GM11168 (cell line): Measurements from ENCODE around the gene ANXA11.
"Not testable (repeated sequence)": the region's sequence is repeated elsewhere in the genome, so short reads cannot be mapped to it uniquely, and the experiment has no call there.

Source experiments
- in situ Hi-C: fragments of 300-500 bp; cut with MboI; formaldehyde crosslinking; loops from one replicate; pipeline ENCODE4 v1.12.0; 2022; ENCODE audit warnings: low sequenced_read_pairs; ENCODE audit not compliant: unreplicated experiment

The ANXA11 gene

DNA sequence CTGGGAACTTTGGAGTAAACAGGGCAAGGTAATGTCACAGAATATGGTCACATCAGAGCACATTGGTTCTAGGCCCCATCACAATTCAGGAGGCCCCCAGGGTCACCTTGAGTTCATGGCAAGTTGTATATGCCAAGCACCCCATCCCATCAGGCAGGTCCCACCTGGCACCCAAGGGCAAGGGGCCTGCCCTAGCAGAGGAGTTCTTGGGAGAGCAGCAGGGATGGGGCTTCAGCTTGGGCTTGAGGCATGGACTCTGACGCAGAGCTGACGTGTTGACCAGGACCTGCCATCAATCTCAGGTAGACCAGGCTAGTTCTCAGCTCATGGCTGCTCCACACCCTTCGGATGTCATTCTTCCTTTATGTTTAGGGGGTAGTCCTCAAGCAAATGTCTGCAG, 51.9 kb downstream of the ANXA11 start:
- in situ Hi-C loops, result no loop called here

DNA sequence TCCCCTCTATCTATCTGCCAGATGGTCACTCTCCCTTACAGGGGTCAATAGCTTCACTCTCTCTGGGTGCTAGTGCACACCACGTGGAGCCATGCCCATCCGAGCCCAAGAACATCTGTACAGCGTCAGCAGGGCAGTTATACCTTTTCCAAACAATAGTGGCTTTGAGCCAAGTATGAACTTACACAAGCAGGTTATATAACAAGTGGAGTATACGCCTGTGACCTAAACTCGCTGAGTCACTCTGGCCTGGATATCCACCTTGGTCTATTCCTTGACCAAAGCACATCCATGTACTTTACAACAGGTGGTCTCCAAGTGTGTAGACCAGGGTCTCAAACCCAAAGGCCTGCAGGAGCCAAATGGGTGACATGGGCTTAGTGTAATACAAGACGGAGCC, 52.5 kb downstream of the ANXA11 start:
- in situ Hi-C loops, result no loop called here

DNA sequence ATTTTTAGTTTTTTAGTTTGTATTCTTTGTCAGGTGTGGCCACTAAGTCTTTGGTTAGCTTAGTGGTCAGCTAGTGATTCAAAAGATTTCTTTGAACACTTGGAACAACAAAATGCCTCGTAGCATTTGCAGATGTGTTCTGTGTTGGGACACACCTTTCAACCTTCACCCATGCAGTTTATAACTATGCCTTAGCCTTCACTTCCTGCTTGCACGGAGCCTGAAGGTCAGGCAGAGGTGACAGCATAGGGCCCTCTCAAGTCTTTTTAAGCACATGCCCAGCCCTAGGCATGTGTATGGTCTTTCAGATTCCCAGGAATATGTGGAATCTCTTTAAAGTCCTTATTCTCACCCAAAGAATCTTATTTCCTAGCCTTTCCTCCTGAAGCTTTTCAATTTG, 55.2 kb downstream of the ANXA11 start:
- in situ Hi-C loops, result no loop called here

DNA sequence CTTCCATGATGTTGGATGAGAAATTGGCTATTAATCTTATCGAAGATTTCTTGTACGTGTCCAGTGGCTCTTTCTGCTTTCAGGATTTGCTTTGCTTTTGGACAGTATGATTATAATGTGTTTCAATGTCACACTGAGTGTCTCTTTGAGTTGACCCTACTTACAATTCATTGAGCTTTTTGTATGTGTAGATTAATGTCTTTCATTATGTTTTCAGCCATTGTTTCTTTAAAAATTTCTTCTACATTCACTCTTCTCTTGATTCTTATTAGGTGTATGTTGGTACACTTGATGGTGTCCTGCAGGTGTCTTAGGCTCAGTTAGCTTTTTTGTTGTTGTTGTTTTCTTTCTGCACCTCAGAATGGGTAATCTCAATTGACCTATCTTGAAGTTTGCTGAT, 56.2 kb downstream of the ANXA11 start:
- in situ Hi-C loops, result loop anchor here (10.0 kb wide), 1 partner anchor 76 kb away; no protein-coding TSS in a partner anchor

GRCh38 chr10:80148166-80148805, 57.1 kb downstream of the ANXA11 start:
- in situ Hi-C loops, result loop anchor here (10.0 kb wide), 1 partner anchor 77 kb away; no protein-coding TSS in a partner anchor

DNA sequence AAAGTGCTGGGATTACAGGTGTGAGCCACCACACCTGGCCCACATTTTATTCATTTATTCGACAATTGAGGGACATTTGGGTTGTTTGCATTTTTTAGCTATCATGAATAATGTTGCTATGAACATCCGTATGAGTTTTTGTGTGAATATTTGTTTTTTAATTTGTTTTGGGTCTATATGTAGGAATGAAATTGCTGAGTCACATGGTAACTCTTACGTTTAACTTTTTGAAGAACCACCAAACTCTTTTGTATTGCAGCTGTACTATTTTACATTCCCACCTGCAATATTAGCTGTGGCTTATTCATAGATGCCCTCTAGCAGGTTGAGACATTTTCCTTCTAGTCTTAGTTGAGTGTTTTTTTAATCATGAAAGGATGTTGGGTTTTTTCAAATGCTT, 58.4 kb downstream of the ANXA11 start:
- in situ Hi-C loops, result loop anchor here (10.0 kb wide), 1 partner anchor 78 kb away; no protein-coding TSS in a partner anchor

DNA sequence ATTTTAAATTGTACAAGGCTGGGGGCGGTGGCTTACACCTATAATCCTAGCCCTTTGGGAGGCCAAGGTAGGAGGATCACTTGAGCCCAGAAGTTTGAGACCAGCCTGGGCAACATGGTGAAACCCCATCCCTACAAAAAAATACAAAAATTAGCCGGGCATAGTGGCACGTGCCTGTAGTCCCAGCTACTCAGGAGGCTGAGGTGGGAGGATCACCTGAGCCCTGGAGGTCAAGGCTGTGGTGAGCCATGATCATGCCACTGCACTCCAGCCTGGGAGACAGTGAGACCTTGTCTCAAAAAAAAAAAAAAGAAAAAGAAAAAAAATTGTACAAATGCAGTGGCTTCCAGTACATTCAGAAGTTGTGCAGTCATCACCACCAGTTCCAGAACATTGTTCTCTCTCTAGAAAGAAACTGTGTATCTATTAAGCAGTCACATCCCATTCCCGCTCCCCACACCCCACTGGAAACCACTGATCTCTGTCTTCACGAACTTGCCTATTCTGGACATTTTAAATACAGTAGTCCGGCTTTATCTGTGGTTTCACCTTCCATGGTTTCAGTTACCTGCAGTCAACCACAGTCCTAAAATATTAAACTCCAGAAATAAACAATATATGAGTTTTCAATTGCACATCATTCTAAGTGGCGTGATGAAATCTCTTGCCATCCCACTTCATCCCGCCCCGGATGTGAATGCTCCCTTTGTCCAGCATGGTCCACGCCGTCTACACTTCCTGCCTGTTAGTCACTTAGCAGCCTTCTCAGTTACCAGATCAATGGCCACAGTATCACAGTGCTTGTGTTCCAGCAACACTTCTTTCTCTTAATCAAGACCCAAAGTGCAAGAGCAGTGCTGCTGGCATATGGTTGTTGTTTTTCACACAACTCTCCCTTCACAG, 59.7 kb downstream of the ANXA11 start:
- in situ Hi-C loops, result loop anchor here (10.0 kb wide), 1 partner anchor 79 kb away; no protein-coding TSS in a partner anchor

DNA sequence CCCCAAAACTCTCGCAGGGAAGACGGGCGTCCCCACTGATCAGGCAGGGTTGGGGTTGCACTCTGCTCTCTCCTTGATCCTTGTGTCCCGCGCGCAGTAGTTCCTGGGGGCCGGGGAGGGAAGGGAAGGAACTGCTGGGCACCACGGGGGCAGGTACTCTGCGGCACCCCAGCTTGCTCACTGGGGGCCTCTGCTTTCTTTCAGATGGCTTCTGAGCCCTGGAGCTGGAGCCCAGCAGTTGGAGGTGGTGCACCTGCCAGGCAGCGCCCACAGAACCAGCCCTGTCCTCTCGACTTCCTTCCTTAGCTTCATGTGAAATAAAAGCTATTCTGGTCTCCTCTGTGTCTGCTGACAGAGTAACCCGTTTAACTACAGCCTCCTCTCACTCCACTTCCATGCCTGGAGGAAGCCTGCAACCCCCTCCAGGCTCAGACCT, 60.6 kb downstream of the ANXA11 start:
- in situ Hi-C loops, result loop anchor here (10.0 kb wide), 1 partner anchor 80 kb away; no protein-coding TSS in a partner anchor

- in situ Hi-C loops, result loop anchor here (10.0 kb wide), 1 partner anchor 81 kb away; no protein-coding TSS in a partner anchor
Measured at GRCh38 chr10:80144067-80144695, 61.2 kb downstream of the ANXA11 start.

DNA sequence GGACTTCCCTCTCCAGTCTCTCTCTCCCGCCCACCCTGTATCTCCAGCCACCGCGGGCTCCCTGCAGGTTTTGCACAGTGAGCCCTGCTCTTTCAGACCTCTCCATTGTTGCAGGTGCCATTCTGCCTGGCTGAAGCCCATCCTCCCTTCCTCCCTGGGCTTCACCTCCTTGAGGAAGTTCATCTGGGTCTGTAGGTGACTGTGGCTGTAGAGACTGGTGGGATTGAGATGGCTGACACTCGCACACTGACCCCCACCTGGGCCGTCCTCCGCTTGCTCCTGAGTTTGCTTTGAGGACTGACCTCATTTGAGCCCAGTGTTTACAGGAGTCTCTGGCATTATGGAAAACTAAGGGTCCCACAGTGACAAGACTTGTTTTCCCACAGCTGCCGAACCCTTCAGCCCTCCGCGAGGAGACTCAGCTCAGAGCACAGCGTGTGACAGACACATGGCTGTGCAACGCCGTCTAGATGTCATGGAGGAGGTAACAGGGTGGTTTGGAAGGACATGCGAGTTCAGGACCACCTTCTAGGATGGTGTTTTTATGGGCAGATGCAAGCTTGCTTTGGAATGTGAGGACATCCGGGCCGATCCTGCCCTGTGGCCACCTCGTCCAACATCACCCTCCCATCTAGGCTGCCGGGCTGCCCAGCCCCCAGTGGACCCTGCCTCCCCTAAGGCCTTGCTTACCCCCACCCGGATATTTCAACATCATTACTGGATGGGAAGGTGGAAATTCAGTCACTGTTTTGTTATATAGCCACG, 63.5 kb downstream of the ANXA11 start:
- in situ Hi-C loops, result loop anchor here (10.0 kb wide), 1 partner anchor 83 kb away; no protein-coding TSS in a partner anchor

DNA sequence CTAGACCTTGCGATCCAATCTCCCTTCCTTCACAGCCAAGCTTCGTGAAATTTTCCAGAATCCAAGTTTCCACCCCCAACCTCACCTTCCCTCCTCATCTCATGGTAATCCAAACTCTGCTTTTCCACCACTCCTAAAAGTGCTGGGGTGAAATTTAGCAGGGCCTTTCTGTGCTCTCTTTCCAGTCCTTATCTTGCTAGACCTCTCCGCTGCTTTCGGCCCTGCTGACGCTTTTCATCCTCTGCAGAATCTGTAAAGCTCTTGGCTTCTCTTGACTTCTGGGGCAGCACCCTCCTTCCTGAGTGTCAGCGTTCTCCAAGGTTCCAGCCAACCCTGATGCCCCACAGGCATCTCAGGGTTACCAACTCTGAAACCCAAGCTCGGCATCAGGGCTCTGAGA, 65.1 kb downstream of the ANXA11 start:
- in situ Hi-C loops, result loop anchor here (10.0 kb wide), 1 partner anchor 85 kb away; no protein-coding TSS in a partner anchor

DNA sequence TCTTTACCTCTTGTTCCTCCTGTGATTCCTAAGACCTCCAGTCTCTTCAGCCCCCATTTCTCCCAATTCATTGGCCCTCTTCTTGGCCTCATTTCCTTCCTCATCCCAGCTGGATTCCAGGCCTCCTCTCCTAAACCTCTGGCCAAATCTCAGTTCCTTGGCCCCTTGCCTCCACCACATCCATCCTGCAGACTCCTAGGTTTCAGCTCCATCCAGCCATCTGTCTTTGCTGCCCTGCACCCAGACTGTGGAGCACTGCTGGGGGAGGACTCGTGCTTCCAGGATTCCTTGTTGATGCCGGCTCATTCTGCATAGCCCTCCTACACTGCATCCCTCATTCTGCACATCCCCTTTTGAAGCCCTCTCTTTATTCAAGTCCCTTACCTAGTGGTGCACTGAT, 66.1 kb downstream of the ANXA11 start:
- in situ Hi-C loops, result no loop called here

DNA sequence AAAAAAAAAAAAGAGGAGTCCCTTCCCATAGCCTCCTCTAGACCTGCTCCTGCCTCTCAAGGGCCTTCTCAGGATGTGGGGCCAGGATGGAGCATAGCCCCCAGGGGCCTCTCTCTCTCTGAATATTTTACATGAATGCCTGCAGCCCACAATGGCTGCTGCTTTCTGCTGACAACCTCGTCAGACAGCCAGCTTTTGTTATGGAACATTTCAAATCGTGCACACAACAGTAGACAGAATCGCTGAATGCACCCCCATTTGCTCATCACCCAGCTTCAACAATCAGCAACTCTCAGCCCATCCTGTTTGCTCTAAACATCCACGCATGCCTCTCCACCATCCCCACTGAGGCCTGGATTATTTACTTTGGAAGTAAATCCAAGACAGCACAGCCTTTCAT, 67.4 kb downstream of the ANXA11 start:
- in situ Hi-C loops, result no loop called here

- in situ Hi-C loops, result no loop called here
Measured at GRCh38 chr10:80137031-80137862, 68.1 kb downstream of the ANXA11 start.

DNA sequence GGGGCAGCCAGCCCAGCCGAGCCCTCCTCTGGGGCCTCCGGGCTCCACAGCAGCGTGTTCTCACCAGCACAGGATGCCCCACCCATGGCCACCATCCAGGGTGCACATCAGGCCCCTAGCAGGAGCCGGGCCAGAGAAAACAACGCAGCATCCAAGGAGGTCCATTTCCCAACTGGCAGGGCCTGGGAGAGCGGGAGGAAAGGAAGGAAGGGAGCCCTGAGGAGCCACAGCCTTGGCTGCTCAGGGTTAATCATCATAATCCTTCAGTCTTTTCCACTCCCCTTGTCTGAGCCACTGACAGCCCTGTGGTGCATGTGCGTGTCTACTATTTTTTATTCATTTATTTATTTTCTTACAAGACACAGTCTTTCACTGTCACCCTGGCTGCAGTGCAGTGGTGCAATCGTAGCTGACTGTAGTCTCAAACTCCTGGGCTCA, 69.2 kb downstream of the ANXA11 start:
- in situ Hi-C loops, result no loop called here

GRCh38 chr10:80133687-80134086, 71.7 kb downstream of the ANXA11 start:
- in situ Hi-C loops, result not testable (repeated sequence)

GRCh38 chr10:80133206-80133605, 72.1 kb downstream of the ANXA11 start:
- in situ Hi-C loops, result no loop called here

DNA sequence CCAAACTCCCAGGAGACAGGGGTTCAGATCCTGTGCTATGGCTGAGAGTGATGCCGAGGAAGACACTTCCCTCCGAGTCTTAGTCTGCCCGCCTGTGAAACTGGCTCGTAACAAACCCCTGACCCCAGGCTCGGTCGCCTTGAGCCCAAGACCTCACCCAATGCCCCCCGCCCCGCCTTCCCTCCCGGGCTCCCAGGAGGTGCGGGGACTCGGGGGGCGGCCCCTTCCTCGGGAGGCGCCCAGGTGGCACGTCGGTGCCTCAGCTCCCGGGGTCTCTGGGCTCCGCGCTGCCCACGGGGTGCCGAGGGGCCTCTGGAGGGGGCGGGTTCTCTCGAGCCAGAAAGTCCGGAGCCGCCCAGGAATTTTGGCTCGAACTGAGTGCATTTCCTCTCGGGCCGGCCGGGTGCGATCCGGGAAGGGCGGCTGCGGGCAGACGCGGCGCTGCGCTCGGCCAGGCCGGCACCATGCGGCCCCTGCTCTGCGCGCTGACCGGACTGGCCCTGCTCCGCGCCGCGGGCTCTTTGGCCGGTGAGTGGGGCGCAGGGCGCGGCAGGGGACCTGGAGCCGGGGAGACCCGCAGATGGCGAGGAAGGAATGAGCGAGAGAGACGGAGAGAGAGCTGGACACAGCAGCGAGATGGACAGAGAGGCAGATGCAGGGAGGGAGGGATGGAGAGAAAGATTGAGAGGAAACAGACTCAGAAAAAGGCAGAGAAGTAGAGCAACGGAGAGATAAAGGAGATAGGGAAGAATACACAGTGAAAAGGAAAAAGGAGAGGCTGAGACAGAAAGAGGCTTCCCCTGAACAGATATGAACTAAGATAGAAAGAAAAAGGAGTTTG, 72.8 kb downstream of the ANXA11 start, which contains the start of gene PLAC9:
PLAC9 (plus strand) TSS at position 432 of the 841 bp plus-strand sequence; CDS start at position 465, 33 bp downstream.
- in situ Hi-C loops, result no loop called here
